GM23338 (cell line): ENCODE results near the gene C15orf61. TPM values are rescaled to one million over a fixed set of nuclear protein-coding genes. Genes with fewer than 3 reads are reported as not detected.

Experiments
- ATAC-seq: fragments of 200-7000 bp; cut with Tn5 transposase; 3 replicates; pipeline ENCODE4 v1.9.1; 2020
- DNase-seq: peaks from one replicate; pipeline ENCODE4 v3.0.0-alpha.2; 2015; ENCODE audit warnings: low spot score
- H2AFZ ChIP-seq: fragments of 200-600 bp; sonication (generic); 2 replicates; pipeline ENCODE4 v1.8.0; 2016; ENCODE audit warnings: antibody characterized with exemption, mild to moderate bottlenecking, moderate library complexity
- H3F3A ChIP-seq: fragments of 200-600 bp; sonication (generic); replicated peaks from 2 replicates; pipeline ENCODE4 v1.8.0; 2017; ENCODE audit warnings: antibody characterized with exemption, mixed run types, low read depth
- H3K27ac ChIP-seq: fragments of 200-600 bp; sonication (generic); 2 replicates; pipeline ENCODE4 v1.6.1; 2016; ENCODE audit warnings: low read depth
- H3K27me3 ChIP-seq: fragments of 200-600 bp; sonication (generic); 2 replicates; pipeline ENCODE4 v1.8.0; 2016; ENCODE audit warnings: mild to moderate bottlenecking, mixed run types, moderate library complexity; ENCODE audit not compliant: insufficient read depth
- H3K36me3 ChIP-seq: fragments of 200-600 bp; sonication (generic); 2 replicates; pipeline ENCODE4 v1.8.0; 2016; ENCODE audit warnings: mild to moderate bottlenecking; ENCODE audit not compliant: insufficient read depth
- H3K4me1 ChIP-seq: fragments of 200-600 bp; sonication (generic); 2 replicates; pipeline ENCODE4 v1.8.0; 2016; ENCODE audit warnings: mild to moderate bottlenecking, moderate library complexity; ENCODE audit not compliant: insufficient read depth
- H3K4me2 ChIP-seq: fragments of 200-600 bp; sonication (generic); 2 replicates; pipeline ENCODE4 v1.7.1; 2017; ENCODE audit warnings: mixed run types
- H3K4me3 ChIP-seq: fragments of 200-600 bp; sonication (generic); 2 replicates; pipeline ENCODE4 v1.6.1; 2016; ENCODE audit warnings: mixed run types
- H3K79me2 ChIP-seq: fragments of 200-600 bp; sonication (generic); replicated peaks from 2 replicates; pipeline ENCODE4 v1.8.0; 2017; ENCODE audit warnings: mild to moderate bottlenecking; ENCODE audit not compliant: insufficient read depth
- H3K9me2 ChIP-seq: fragments of 200-600 bp; sonication (generic); 2 replicates; pipeline ENCODE4 v1.8.0; 2017; ENCODE audit not compliant: insufficient read depth
- H4K20me1 ChIP-seq: fragments of 200-600 bp; sonication (generic); replicated peaks from 2 replicates; pipeline ENCODE4 v1.8.0; 2017; ENCODE audit warnings: mild to moderate bottlenecking; ENCODE audit not compliant: insufficient read depth
- H3K27ac Mint-ChIP-seq: 2 replicates; pipeline ENCODE4 v1.8.0; 2020; ENCODE audit warnings: inconsistent platforms, mild to moderate bottlenecking, moderate library complexity, mixed read lengths
- H3K27me3 Mint-ChIP-seq: 3 replicates; pipeline ENCODE4 v1.8.0; 2022; ENCODE audit warnings: low read depth, mild to moderate bottlenecking, moderate library complexity, mixed read lengths, inconsistent platforms; ENCODE audit not compliant: insufficient read depth, poor library complexity
- H3K36me3 Mint-ChIP-seq: 3 replicates; pipeline ENCODE4 v1.8.0; 2021; ENCODE audit warnings: low read depth, mild to moderate bottlenecking, inconsistent platforms, moderate library complexity, mixed read lengths
- H3K4me1 Mint-ChIP-seq: 3 replicates; pipeline ENCODE4 v1.8.0; 2020; ENCODE audit warnings: mild to moderate bottlenecking, inconsistent platforms, mixed read lengths
- H3K4me3 Mint-ChIP-seq: 3 replicates; pipeline ENCODE4 v1.8.0; 2021; ENCODE audit warnings: moderate library complexity, mild to moderate bottlenecking, inconsistent platforms, mixed read lengths
- H3K9me3 Mint-ChIP-seq: 3 replicates; pipeline ENCODE4 v1.8.0; 2020; ENCODE audit warnings: moderate library complexity, mild to moderate bottlenecking, inconsistent platforms, mixed read lengths
- CREB1 ChIP-seq: fragments of 250-450 bp; sonication (Bioruptor Pico); IDR thresholded peaks from 2 replicates; pipeline ENCODE4 v1.5.0; 2020; ENCODE audit warnings: low read depth, mild to moderate bottlenecking, moderate library complexity
- CTCF ChIP-seq, 2 experiments: fragments of 200-600 bp in 1 of 2; sonication (generic) in 1 of 2; conservative IDR thresholded peaks; 2 replicates each; pipeline versions ENCODE4 v1.5.1 to v1.6.1; 2016 to 2017; ENCODE audit warnings: antibody characterized with exemption in 2 of 2, low read depth in 2 of 2, mild to moderate bottlenecking in 2 of 2, moderate library complexity in 1 of 2
- EZH2 ChIP-seq: fragments of 200-600 bp; sonication (generic); IDR thresholded peaks from one replicate; pipeline ENCODE4 v1.8.0; 2017; ENCODE audit warnings: antibody characterized with exemption, mild to moderate bottlenecking, low read depth; ENCODE audit not compliant: unreplicated experiment
- EZH2phosphoT487 ChIP-seq: fragments of 200-600 bp; sonication (generic); IDR thresholded peaks from one replicate; pipeline ENCODE4 v1.8.1; 2018; ENCODE audit warnings: antibody characterized with exemption; ENCODE audit not compliant: unreplicated experiment
- JUNB ChIP-seq: IDR thresholded peaks from one replicate; pipeline ENCODE4 v1.6.1; 2016; ENCODE audit warnings: antibody characterized with exemption; ENCODE audit not compliant: unreplicated experiment
- NANOG ChIP-seq: IDR thresholded peaks from 2 replicates; pipeline ENCODE4 v1.6.1; 2016; ENCODE audit warnings: antibody characterized with exemption, borderline replicate concordance
- STAT1 ChIP-seq: IDR thresholded peaks from one replicate; pipeline ENCODE4 v1.6.1; 2016; ENCODE audit warnings: antibody characterized with exemption; ENCODE audit not compliant: unreplicated experiment
- ZNF114 ChIP-seq: fragments of 250-450 bp; sonication (Bioruptor Pico); IDR thresholded peaks from 2 replicates; pipeline ENCODE4 v1.5.0; 2020; ENCODE audit warnings: mild to moderate bottlenecking, moderate library complexity
- polyA plus RNA-seq: library from polyadenylated mRNA; unstranded; fragments of >200 nt; fragmentation: Nextera tagmentation; extraction: Ambion mirVana; gene quantifications from 2 replicates; pipeline ENCODE4 v1.2.1, GENCODE V29; 2016
- total RNA-seq: library from RNA; depleted of rRNA; stranded (reverse); fragments of >200 nt; shearing (Covaris generic); gene quantifications from 2 replicates; pipeline ENCODE4 v1.2.3, GENCODE V29; 2014
- TF ChIP-seq, protein P1 (sequence below): fragments of 250-450 bp; sonication (Bioruptor Pico); IDR thresholded peaks from 2 replicates; pipeline ENCODE4 v1.5.0; 2020; ENCODE audit warnings: mild to moderate bottlenecking, moderate library complexity
- TF ChIP-seq, protein P2 (sequence below): IDR thresholded peaks from one replicate; pipeline ENCODE4 v1.6.1; 2018; ENCODE audit warnings: antibody characterized with exemption; ENCODE audit not compliant: unreplicated experiment
- TF ChIP-seq, protein P3 (sequence below): IDR thresholded peaks from 2 replicates; pipeline ENCODE4 v1.6.1; 2016; ENCODE audit warnings: antibody characterized with exemption

Gene C15orf61
- total and polyA plus RNA-seq, 2 experiments from 2014 or later, result 1.8 to 5.9 TPM

DNA sequence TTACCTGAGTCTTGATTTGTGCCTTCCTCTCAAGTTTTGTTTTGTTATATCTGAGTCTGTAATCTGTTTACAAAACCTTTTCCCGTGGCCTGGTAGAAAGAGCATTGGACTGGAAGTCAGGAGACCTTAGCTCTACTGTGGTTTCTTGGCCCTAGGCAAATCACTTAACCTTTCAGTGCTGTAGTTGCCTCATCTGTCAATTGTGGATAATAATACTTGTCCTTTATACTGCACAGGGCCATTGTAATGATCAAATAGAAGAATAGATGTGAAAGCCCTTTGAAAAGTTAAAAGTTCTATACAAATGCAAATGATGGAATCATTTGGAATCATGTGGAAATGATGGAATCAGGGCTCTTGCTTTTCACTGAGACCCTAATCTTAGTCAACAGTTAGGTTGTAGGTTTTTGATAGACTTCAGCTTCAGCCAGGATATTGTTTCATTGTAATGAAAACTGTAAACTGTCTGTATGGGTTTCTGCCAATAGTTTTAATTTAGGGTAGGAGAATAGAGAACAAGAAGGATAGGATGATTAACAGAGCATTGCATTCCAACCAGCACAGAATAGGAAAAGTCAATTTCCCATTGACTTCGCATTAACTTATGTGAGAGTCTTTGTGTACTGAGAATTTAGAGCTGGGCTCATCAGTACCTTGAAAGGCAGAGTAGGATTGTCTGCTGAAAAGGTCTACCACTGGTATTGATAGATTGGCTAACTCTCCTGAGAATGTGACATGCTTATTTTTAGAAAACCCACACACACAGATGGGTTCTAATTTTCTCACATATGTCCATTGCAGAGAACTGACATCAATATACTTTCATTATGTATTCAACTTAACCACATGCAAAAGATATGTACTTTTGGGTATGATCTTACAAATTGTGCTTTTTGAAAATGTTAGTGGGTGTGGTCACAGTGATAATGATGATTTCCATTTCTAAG is 43.4 kb downstream of the C15orf61 start:
- no peaks in the 10 kb centered on the region for H3K9me3 Mint-ChIP-seq
- DNase-seq, result no peak
- no peaks in the 10 kb centered on the region for H3K27me3 ChIP-seq
- H3K36me3 Mint-ChIP-seq, result no peaks in the 10 kb centered on the region
- peak; percentile 31; the same call in 1 of the 3 replicates for ATAC-seq
- no peak overlapping the region for H3K27ac Mint-ChIP-seq
- no peak overlapping the region for H3K27ac ChIP-seq
- no peak for TF ChIP-seq CTCF (conservative IDR thresholded peaks at IDR 0.05; ENCODE audit: low read depth in 2 of 2)
- no peak for TF ChIP-seq ZNF114 (CRISPR knock-in tag)
- TF ChIP-seq, protein P1, sequence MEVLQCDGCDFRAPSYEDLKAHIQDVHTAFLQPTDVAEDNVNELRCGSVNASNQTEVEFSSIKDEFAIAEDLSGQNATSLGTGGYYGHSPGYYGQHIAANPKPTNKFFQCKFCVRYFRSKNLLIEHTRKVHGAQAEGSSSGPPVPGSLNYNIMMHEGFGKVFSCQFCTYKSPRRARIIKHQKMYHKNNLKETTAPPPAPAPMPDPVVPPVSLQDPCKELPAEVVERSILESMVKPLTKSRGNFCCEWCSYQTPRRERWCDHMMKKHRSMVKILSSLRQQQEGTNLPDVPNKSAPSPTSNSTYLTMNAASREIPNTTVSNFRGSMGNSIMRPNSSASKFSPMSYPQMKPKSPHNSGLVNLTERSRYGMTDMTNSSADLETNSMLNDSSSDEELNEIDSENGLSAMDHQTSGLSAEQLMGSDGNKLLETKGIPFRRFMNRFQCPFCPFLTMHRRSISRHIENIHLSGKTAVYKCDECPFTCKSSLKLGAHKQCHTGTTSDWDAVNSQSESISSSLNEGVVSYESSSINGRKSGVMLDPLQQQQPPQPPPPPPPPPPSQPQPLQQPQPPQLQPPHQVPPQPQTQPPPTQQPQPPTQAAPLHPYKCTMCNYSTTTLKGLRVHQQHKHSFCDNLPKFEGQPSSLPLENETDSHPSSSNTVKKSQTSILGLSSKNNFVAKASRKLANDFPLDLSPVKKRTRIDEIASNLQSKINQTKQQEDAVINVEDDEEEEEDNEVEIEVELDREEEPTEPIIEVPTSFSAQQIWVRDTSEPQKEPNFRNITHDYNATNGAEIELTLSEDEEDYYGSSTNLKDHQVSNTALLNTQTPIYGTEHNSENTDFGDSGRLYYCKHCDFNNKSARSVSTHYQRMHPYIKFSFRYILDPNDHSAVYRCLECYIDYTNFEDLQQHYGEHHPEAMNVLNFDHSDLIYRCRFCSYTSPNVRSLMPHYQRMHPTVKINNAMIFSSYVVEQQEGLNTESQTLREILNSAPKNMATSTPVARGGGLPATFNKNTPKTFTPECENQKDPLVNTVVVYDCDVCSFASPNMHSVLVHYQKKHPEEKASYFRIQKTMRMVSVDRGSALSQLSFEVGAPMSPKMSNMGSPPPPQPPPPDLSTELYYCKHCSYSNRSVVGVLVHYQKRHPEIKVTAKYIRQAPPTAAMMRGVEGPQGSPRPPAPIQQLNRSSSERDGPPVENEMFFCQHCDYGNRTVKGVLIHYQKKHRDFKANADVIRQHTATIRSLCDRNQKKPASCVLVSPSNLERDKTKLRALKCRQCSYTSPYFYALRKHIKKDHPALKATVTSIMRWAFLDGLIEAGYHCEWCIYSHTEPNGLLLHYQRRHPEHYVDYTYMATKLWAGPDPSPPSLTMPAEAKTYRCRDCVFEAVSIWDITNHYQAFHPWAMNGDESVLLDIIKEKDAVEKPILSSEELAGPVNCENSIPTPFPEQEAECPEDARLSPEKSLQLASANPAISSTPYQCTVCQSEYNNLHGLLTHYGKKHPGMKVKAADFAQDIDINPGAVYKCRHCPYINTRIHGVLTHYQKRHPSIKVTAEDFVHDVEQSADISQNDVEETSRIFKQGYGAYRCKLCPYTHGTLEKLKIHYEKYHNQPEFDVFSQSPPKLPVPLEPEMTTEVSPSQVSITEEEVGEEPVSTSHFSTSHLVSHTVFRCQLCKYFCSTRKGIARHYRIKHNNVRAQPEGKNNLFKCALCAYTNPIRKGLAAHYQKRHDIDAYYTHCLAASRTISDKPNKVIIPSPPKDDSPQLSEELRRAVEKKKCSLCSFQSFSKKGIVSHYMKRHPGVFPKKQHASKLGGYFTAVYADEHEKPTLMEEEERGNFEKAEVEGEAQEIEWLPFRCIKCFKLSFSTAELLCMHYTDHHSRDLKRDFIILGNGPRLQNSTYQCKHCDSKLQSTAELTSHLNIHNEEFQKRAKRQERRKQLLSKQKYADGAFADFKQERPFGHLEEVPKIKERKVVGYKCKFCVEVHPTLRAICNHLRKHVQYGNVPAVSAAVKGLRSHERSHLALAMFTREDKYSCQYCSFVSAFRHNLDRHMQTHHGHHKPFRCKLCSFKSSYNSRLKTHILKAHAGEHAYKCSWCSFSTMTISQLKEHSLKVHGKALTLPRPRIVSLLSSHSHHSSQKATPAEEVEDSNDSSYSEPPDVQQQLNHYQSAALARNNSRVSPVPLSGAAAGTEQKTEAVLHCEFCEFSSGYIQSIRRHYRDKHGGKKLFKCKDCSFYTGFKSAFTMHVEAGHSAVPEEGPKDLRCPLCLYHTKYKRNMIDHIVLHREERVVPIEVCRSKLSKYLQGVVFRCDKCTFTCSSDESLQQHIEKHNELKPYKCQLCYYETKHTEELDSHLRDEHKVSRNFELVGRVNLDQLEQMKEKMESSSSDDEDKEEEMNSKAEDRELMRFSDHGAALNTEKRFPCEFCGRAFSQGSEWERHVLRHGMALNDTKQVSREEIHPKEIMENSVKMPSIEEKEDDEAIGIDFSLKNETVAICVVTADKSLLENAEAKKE (CRISPR knock-in tag), result no peak
- TF ChIP-seq EZH2, result no peak
- TF ChIP-seq, protein P2, sequence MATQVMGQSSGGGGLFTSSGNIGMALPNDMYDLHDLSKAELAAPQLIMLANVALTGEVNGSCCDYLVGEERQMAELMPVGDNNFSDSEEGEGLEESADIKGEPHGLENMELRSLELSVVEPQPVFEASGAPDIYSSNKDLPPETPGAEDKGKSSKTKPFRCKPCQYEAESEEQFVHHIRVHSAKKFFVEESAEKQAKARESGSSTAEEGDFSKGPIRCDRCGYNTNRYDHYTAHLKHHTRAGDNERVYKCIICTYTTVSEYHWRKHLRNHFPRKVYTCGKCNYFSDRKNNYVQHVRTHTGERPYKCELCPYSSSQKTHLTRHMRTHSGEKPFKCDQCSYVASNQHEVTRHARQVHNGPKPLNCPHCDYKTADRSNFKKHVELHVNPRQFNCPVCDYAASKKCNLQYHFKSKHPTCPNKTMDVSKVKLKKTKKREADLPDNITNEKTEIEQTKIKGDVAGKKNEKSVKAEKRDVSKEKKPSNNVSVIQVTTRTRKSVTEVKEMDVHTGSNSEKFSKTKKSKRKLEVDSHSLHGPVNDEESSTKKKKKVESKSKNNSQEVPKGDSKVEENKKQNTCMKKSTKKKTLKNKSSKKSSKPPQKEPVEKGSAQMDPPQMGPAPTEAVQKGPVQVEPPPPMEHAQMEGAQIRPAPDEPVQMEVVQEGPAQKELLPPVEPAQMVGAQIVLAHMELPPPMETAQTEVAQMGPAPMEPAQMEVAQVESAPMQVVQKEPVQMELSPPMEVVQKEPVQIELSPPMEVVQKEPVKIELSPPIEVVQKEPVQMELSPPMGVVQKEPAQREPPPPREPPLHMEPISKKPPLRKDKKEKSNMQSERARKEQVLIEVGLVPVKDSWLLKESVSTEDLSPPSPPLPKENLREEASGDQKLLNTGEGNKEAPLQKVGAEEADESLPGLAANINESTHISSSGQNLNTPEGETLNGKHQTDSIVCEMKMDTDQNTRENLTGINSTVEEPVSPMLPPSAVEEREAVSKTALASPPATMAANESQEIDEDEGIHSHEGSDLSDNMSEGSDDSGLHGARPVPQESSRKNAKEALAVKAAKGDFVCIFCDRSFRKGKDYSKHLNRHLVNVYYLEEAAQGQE, result no peak
- no peak for TF ChIP-seq STAT1
- TF ChIP-seq NANOG, result no peak
- no peak for TF ChIP-seq JUNB
- TF ChIP-seq, protein P3, sequence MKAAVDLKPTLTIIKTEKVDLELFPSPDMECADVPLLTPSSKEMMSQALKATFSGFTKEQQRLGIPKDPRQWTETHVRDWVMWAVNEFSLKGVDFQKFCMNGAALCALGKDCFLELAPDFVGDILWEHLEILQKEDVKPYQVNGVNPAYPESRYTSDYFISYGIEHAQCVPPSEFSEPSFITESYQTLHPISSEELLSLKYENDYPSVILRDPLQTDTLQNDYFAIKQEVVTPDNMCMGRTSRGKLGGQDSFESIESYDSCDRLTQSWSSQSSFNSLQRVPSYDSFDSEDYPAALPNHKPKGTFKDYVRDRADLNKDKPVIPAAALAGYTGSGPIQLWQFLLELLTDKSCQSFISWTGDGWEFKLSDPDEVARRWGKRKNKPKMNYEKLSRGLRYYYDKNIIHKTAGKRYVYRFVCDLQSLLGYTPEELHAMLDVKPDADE, result no peak
- no peak for TF ChIP-seq CREB1 (CRISPR knock-in tag)
- no peak for TF ChIP-seq EZH2phosphoT487
- H3K4me3 Mint-ChIP-seq, result no peak overlapping the region
- no peaks in the 10 kb centered on the region for H3K27me3 Mint-ChIP-seq
- H3K9me2 ChIP-seq, result no peaks in the 10 kb centered on the region
- no peaks in the 10 kb centered on the region for H3K36me3 ChIP-seq
- peak overlapping the region; percentile 45; the same call in 1 of the 2 replicates for H3K4me2 ChIP-seq
- H3K4me3 ChIP-seq, result no peak overlapping the region
- no peak overlapping the region for H2AFZ ChIP-seq
- peaks cover 21% of the 10 kb centered on the region for H3K4me1 ChIP-seq
- H3K4me1 Mint-ChIP-seq, result peaks cover 17% of the 10 kb centered on the region
- H3F3A ChIP-seq, result no peaks in the 10 kb centered on the region
- H4K20me1 ChIP-seq, result no peaks in the 10 kb centered on the region
- no peaks in the 10 kb centered on the region for H3K79me2 ChIP-seq
